Suprapubic skin (tissue), 4 donors: ENCODE measurements around the gene TOLLIP.

Experiments used
- CTCF ChIP-seq, 2 donors: fragments of 200-600 bp in 1 of 2; fragments of 450-650 bp in 1 of 2; sonication (generic) in 1 of 2; IDR thresholded peaks; one replicate each; pipeline ENCODE4 v1.5.1; 2016 to 2019; ENCODE audit warnings: antibody characterized with exemption in 2 of 2, mild to moderate bottlenecking in 1 of 2, moderate library complexity in 1 of 2
- EP300 ChIP-seq: sonication (generic); formaldehyde crosslinking; IDR thresholded peaks from one replicate; pipeline ENCODE4 v1.6.1; 2017; ENCODE audit warnings: antibody characterized with exemption
- POLR2A ChIP-seq, 2 donors: fragments of 450-650 bp; IDR thresholded peaks; one replicate each; pipeline ENCODE4 v1.6.1; 2017; ENCODE audit warnings: antibody characterized with exemption in 2 of 2, mild to moderate bottlenecking in 2 of 2, moderate library complexity in 2 of 2
- POLR2AphosphoS5 ChIP-seq, 3 donors: sonication (generic); formaldehyde crosslinking; IDR thresholded peaks; one replicate each; pipeline ENCODE4 v1.6.1; 2017; ENCODE audit warnings: antibody characterized with exemption in 3 of 3

GRCh38 chr11:1290052-1291040 lies 19.1 kb downstream of the TOLLIP start:
- TF ChIP-seq POLR2A (IDR thresholded peaks at IDR 0.05) (no peak), CTCF (IDR thresholded peaks at IDR 0.05) (no peak), POLR2AphosphoS5 (IDR thresholded peaks at IDR 0.05) (no peak), EP300 (no peak)
